Smooth muscle cell of the brain vasculature (primary cell): ENCODE measurements around the gene PTPN13.

ENCODE experiments used
- DNase-seq: peaks from one replicate; pipeline ENCODE4 v3.0.0-alpha.2; 2012; ENCODE audit warnings: low read depth, low spot score

The PTPN13 gene

DNA sequence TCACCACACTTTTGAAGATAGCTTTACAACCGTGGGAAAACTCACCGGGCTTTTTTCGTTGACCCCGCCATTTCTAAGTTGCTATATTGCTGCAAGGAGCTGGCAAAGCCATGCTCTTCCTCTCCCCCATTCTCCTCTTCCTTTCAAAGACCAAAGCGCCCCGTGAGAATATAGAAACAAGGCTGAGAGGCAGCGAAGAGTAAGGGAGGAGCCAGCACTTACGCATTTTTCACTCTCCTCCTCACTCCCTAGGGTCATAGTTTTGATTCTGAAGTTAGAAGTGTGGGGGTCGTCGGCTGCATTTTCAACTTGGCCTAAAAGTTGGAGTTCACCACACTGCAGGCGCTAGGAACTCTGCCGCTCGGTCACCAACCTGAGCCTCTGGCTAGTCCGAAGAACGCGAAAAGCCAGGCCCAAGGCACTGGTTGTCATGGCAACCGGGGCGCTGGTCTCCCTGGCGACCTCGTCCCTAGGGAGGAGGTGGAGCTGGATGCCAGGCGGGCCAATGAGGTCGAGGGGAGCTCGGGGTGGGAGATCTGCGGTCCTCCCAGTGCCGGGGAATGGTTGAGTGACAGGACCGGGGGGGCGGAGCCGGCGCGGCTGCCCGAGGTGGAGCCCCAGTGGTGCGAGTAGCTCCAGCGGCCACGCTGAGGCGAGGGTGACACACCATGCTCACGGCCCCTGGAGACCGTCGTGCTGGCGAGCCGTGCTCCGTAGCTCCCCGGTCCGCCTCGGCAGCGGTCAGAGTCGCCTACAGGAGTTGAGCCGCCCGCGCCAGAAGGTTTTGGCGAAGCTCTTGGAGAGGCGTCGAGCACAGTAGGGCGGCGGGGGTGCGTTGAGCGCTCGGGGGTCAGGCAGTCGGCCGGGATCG, at the start of gene PTPN13:
Gene PTPN13 (plus strand): TSS at position 628 of the 871 bp plus-strand sequence. CDS start 40,942 bp downstream, outside the sequence.
- DNase-seq, result peak; percentile 94

- DNase-seq, result no peak
Observed at GRCh38 chr4:86547140-86547539, 47.0 kb upstream of the PTPN13 start.

DNA sequence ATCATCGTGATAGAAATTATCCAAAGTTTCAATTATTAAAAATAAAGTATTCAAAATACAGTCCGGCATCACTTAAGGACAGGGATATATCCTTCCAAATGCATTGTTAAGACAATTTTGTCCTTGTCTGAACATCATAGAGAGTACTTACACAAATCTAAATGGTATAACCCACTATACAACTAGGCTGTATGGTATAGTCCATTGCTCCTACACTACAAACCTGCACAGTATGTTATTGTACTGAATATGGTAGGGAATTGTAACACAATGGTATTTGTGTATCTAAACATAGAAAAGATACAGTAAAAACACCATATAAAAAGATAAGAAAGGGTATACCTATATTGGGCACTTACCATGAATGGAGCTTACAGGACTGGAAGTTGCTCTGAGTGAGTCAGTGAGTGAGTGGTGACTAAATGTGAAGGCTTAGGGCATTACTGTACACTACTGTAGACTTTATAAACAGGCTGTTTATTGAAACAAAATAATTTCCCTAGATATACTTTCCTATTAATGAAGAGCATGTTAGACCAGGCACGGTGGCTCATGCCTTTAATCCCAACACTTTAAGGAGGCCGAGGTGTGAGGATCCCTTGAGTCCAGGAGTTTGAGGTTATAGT, 44.8 kb upstream of the PTPN13 start:
- no peak for DNase-seq

GRCh38 chr4:86551387-86551786, 42.7 kb upstream of the PTPN13 start:
- DNase-seq, result no peak

DNA sequence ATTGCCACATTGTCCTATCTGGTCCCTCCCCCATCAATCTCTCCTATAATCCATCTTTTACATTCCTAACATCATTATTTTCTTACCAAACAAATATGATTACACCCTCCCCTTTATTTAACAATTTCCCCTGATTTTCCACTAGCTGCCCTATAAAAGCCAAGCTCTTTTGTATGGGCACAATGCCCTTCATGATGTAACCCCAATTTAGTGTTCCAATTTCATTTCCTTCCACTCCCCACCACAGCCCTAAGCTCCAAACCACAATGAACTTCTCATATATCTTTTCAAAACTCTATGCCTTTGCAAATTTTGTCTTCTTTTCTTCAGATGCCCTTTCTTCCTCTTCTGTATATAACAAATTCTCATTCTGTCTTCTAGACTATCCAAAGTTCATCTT, 39.5 kb upstream of the PTPN13 start:
- no peak for DNase-seq

DNA sequence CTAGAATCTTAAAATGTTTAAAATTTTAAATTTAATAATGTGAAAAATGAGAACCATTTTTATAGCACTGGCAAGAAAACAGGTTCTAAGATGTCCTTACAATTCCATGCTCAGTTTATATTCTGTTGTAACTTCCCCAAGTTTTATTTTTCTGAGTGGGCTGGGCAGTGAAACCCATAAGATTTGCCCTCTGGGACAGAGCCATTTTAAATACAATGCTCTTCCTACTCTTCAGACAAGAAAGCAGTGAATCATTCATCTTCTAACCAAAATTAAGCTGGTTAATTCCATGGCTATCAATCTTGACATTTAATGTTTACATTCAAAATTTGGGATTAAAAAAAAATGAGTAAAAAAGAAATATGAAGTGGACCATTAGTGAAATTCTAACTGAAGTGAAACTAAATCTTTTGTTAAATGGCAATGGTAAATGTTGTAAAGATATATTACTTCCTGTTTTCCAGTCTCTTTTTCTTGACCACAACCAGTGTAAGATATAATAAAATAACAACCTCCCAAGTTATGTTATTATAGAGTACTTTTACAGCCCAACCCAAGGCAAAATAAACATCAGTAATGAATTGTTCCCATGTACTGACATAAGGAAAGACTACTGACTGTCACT, 37.2 kb upstream of the PTPN13 start:
- peak; percentile 24 for DNase-seq

DNA sequence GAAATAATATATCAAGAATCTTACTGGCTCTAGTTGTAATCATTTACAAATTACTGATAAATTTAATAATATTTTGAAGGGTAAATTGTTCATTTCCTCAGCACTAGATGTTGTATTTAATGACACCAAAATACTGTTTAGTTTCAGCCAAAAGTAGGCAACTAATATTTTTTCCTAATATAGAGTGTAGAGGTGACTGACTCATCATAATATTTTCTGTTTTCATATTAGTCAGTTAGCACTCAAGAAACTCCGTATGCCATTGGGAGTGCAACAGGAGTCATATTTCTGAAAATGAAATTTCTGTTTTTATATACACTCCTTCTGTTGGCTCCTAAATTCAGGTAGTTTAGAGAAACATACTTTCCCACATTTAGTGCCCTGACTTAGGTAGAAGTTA, 36.6 kb upstream of the PTPN13 start:
- DNase-seq, result no peak

- no peak for DNase-seq
Observed at GRCh38 chr4:86558258-86558657, 35.9 kb upstream of the PTPN13 start.

DNA sequence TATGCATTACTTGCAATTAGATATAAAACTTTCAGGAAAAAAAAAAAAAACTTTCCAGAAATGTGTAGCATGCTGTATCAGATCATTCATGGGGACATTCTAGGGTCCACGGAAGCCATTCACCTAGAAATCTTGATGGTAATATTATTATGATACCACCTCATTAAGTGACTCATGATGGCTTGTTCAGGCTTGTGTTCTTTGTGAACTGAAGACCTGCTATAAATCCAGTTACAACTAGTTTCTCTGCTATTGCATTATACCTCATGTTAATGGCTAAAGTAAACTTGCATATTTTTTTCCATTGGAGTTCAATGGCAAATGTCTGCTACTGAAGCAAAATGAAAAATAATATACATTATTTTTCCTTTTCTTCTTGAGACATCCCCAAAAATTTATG, 35.3 kb upstream of the PTPN13 start:
- no peak for DNase-seq

DNA sequence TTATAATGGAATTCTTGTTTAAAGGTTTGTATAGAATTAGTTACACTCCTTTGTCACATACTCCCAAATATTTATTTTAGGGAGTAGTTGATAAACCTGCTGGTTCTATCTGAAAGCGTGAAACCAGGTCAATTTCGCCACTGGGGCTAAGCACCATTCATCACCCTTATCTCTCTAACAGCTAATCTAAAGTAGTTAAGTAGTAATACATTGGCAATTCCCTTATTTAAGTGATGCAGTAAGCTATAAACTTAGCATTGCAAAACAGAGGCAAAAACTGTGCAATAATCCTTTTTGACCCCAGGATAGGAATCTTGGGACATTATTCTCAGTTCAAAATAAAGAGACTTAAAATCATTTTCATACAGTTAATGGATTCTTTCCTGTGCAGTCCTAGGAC, 33.7 kb upstream of the PTPN13 start:
- no peak for DNase-seq

DNA sequence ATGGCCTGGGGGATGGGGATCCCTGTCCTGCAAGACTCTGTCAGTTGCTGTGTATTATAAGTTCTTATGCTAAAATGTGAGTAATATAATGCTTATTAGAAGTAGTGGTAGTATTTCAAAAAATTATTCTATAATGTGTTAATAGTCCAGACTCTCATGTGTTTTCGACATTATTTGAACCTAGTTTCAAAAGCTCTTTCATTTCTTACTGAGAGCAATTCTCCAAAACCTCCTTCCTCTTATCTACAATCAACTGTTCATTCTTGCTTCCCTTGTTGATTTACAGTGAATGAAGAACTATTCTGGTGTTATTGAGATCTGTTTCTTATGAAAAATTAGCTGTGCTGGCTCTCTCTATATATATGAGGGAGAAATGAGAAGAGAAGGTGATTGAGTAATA, 32.9 kb upstream of the PTPN13 start:
- DNase-seq, result no peak

GRCh38 chr4:86563416-86563815, 30.7 kb upstream of the PTPN13 start:
- DNase-seq, result no peak

DNA sequence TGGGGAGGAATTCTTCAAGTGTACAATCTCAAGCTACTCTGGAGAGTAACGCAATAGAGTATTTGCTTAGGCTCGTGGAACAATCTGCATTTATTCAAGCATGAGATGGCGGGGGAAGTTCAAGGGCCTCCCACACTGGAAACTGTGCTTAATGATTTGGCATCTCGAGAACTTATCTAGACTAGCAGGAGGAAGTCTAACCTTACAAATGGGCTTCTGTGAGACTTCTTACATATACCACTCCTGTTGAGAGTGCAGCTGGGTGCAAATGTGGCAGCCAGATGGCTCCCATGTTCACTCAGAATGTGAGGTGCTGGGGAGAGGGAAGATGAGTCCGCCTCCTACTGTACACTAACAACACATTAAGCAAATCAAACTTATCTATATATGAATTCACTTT, 29.3 kb upstream of the PTPN13 start:
- DNase-seq, result no peak

GRCh38 chr4:86565651-86566050, 28.5 kb upstream of the PTPN13 start:
- DNase-seq, result no peak

DNA sequence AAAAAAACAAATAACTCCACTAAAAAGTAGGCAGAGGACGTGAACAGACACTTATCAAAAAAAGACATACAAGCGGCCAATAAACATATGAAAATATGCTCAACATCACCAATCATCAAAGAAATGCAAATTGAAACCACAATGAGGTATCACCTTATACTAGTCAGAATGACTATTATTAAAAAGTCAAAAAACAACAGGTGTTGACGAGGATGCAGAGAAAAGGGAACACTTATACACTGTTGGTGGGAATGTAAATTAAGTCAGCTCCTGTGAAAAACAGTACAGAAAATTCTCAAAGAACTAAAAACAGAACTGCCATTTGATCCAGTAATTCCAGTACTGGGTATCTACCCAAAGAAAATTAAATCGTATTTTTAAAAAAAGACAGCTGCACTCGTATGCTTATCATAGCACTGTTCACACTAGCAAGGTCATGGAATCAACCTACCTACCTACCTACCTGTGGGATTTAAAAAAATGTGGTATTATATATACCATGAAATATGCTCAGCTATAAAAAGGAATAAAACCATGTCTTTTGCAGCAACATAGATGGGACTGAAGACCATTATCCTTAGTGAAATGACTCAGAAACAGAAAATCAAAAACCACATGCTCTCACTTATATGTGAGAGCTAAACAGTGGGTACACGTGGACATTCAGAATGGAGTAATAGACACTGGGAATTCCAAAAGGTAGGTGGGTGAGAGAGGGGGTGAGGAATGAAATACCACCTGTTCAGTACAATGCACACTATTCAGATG, 24.8 kb upstream of the PTPN13 start:
- no peak for DNase-seq

GRCh38 chr4:86579941-86580340, 14.2 kb upstream of the PTPN13 start:
- DNase-seq, result no peak

DNA sequence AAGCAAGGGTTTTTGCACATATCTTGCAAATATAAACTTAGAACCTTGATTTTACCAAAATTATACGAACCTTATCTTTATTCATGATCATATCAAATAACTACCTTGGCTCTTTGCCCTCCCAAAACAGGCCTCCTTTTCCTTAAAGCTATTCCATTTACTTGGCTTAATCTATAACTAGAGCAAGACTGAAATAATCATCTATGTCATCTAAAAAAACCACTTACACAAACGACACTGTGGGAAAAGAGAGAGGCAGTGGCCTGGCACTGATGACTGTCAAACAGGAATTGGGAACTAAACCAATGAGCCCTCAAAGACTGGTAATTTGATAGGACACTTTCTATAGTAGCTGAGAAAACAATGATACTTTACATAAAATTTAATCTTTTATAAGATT, 11.7 kb upstream of the PTPN13 start:
- no peak for DNase-seq

DNA sequence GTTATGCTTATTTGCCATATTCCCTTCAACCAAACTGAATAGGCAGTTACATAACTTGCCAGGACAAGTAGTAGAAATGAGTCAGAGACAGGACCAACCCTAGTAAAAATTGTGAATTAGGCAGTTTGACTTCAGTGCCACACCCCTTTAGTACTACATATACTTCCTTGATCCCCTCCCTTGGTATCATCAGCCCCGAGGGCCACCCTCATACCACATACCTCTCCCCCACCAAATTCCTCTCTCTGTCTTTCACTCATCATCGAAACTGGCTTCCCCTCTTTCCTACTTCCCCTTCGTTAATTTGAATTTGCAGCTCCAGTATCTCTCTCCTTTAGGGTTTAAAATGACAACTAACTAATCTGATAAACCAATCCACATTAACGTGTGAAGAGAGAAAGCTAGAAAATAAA, 7.9 kb upstream of the PTPN13 start:
- DNase-seq, result no peak

DNA sequence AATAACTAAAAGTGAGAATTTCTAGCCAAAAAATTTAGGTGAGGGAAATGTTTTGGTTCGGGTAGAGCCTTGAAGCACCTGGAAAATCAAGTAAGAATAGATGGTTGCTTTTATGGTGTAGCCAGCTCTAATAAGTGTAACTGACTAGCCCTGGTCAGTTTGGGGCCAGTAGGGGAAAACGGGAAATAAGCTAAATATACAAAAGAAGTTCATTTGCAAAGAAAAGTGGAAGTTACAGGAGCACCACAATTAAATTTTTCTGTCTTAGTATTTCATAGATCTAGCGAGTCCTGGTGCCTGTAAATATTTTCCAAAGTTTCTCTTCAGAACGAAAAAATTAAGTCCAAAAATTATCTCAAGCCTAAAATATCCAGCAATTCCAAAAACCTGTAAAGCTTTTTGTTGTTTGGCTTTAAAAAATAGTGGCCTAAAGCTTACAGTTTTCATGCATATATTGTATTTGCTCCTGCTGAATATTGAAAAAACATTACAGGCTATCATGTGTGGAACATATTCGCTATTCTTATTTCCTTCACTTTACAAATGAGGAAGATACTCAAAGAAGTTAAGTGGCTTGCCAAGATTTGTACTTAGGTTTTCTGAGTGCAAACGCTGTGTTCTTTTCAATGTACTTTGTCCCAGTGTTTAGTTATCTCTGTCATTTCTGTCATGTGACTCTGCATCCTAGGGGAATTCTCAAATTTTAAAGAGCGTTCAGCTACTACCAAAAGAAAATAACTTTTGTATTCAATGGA, 7.3 kb upstream of the PTPN13 start:
- DNase-seq, result no peak

DNA sequence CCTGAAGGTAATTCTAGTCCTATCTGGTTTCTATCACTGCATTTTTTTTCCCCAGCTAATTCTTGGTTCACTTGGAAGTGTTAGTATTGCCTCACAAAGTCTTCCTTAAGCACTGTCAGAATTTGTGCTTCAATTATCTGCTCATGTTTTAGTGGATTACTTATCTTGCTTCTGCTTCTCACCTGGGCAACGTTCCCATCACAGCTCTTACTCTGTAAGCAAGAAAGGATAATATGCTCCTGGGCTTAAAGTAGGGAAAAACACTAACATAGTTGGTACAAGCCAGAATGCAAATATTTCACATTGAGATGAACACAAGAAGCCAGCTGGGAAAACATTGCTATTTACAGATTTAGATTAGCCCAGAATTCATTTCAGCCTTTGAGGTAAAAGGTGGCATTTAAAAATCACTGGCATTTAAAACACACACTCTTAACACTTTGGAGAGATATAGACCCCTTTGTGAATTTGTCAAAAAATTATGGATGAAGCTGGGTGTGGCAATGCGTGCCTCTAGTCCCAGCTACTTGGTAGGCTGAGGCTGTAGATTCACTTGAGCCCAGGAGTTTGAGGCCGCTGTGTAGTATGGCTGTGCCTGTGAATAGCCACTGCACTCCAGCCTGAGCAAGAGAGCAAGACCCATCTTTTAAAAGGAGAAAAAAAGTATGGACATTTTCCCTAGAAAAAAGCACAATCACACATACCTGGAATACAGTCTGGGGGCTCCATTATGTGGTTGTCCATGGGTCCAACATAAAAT, 6.6 kb upstream of the PTPN13 start:
- DNase-seq, result no peak
